CD4-positive, alpha-beta T cell treated with Interleukin-6 at 100 ng/mL for 8 hours (primary cell): Measurements from ENCODE around the gene DPF1.

Experiments used
- DNase-seq: peaks from one replicate; pipeline ENCODE4 v3.0.0-alpha.2; 2020; ENCODE audit warnings: mixed read lengths, low spot score

The DPF1 gene

GRCh38 chr19:38197937-38198704, 25.9 kb downstream of the DPF1 start:
- no peak for DNase-seq

GRCh38 chr19:38196948-38197656, 26.9 kb downstream of the DPF1 start:
- no peak for DNase-seq

GRCh38 chr19:38196245-38196837, 27.7 kb downstream of the DPF1 start:
- DNase-seq, result no peak

- DNase-seq, result no peak
Measured at GRCh38 chr19:38195237-38195636, 28.8 kb downstream of the DPF1 start.

- no peak for DNase-seq
Measured at GRCh38 chr19:38194061-38194701, 29.8 kb downstream of the DPF1 start.

- no peak for DNase-seq
Measured at GRCh38 chr19:38193445-38193844, 30.6 kb downstream of the DPF1 start.

- no peak for DNase-seq
Measured at GRCh38 chr19:38191747-38192146, 32.3 kb downstream of the DPF1 start.

- DNase-seq, result no peak
Measured at GRCh38 chr19:38190793-38191192, 33.2 kb downstream of the DPF1 start.

- DNase-seq, result no peak
Measured at GRCh38 chr19:38190061-38190460, 34.0 kb downstream of the DPF1 start.

GRCh38 chr19:38185562-38185961, 38.5 kb downstream of the DPF1 start:
- DNase-seq, result no peak

- DNase-seq, result no peak
Measured at GRCh38 chr19:38184815-38185214, 39.2 kb downstream of the DPF1 start.

GRCh38 chr19:38183251-38183897, 40.6 kb downstream of the DPF1 start:
- DNase-seq, result no peak

GRCh38 chr19:38182536-38183210, 41.3 kb downstream of the DPF1 start:
- no peak for DNase-seq

GRCh38 chr19:38180071-38180470, 44.0 kb downstream of the DPF1 start:
- DNase-seq, result no peak

- DNase-seq, result no peak
Measured at GRCh38 chr19:38175422-38175821, 48.6 kb downstream of the DPF1 start.

- DNase-seq, result no peak
Measured at GRCh38 chr19:38173291-38174041, 50.6 kb downstream of the DPF1 start.

GRCh38 chr19:38172001-38172400, 52.0 kb downstream of the DPF1 start:
- DNase-seq, result no peak

GRCh38 chr19:38170334-38170733, 53.7 kb downstream of the DPF1 start:
- DNase-seq, result no peak

GRCh38 chr19:38168637-38169036, 55.4 kb downstream of the DPF1 start:
- DNase-seq, result no peak

- DNase-seq, result no peak
Measured at GRCh38 chr19:38165335-38165734, 58.7 kb downstream of the DPF1 start.

- no peak for DNase-seq
Measured at GRCh38 chr19:38164526-38164925, 59.5 kb downstream of the DPF1 start.
